ENCODE data around the gene HLA-DQB2. TPM values are rescaled to one million over a fixed set of nuclear protein-coding genes. Genes with fewer than 3 reads are reported as not detected.
"Not testable (repeated sequence)": the region's sequence is repeated elsewhere in the genome, so short reads cannot be mapped to it uniquely, and the experiment has no call there.

The HLA-DQB2 gene
- polyA plus RNA-seq, 1 experiment, result not detected

DNA sequence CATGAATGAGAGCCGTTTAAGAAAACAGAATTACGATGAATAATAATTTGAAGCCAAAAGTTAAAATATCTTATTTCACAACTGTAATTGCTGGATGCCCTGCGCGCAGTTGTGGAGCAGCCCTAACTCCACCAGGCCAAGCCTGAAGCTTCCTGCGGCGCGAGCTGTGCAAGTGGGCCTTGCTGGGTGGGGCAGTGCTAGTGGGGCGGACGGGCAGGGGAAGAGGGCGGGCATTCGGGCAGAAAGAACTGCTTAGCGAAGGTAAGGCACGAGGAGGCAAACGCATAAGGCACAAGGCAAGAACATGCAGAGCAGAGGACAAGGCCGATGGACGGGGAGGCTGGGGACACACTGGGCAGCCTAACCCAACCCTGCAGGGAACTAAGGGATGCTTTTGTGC is 2.3 kb downstream of the HLA-DQB2 start:
- no peak for DNase-seq (ENCODE audit: low read depth)
- CTCF ChIA-PET, result interaction anchor here (0.6 kb wide), 1 partner anchor 107 kb away, joined by 3 read pairs; no protein-coding TSS in a partner anchor

GRCh38 chr6:32759669-32760068 is 3.7 kb downstream of the HLA-DQB2 start:
- no peak overlapping the region for H3K4me3 ChIP-seq (ENCODE audit: low read depth, low read length)
- TF ChIP-seq, protein P1, sequence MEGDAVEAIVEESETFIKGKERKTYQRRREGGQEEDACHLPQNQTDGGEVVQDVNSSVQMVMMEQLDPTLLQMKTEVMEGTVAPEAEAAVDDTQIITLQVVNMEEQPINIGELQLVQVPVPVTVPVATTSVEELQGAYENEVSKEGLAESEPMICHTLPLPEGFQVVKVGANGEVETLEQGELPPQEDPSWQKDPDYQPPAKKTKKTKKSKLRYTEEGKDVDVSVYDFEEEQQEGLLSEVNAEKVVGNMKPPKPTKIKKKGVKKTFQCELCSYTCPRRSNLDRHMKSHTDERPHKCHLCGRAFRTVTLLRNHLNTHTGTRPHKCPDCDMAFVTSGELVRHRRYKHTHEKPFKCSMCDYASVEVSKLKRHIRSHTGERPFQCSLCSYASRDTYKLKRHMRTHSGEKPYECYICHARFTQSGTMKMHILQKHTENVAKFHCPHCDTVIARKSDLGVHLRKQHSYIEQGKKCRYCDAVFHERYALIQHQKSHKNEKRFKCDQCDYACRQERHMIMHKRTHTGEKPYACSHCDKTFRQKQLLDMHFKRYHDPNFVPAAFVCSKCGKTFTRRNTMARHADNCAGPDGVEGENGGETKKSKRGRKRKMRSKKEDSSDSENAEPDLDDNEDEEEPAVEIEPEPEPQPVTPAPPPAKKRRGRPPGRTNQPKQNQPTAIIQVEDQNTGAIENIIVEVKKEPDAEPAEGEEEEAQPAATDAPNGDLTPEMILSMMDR (IDR thresholded peaks at IDR 0.05; ENCODE audit: insufficient read depth, low read depth, low read length), result no peak
- DNase-seq (ENCODE audit: low read depth), result no peak
- ChIA-PET POLR2A (no interaction called here), CTCF (no interaction called here)
- no peaks in the 10 kb centered on the region for H3K36me3 ChIP-seq (ENCODE audit: control insufficient read depth, insufficient read depth, low read length)
- H3K27me3 ChIP-seq (ENCODE audit: control insufficient read depth, insufficient read depth, low read length), result peaks cover 1% of the 10 kb centered on the region

More for the DNA sequence above, 2.3 kb downstream of the HLA-DQB2 start:
- Histone ChIP-seq H3K36me3 (ENCODE audit: control insufficient read depth, insufficient read depth, low read length) (no peaks in the 10 kb centered on the region), H3K27me3 (ENCODE audit: control insufficient read depth, insufficient read depth, low read length) (no peaks in the 10 kb centered on the region; the same call in none of the 2 replicates), H3K4me3 (ENCODE audit: low read depth, low read length) (no peak overlapping the region)
- POLR2A ChIA-PET, result no interaction called here
- TF ChIP-seq, protein P1 (IDR thresholded peaks at IDR 0.05; ENCODE audit: insufficient read depth, low read depth, low read length), result no peak

GRCh38 chr6:32752580-32752979 is 10.8 kb downstream of the HLA-DQB2 start:
- H3K4me3 ChIP-seq (ENCODE audit: low read depth, low read length), result no peak overlapping the region
- peaks cover 2% of the 10 kb centered on the region; the same call in 1 of the 2 replicates for H3K27me3 ChIP-seq (ENCODE audit: control insufficient read depth, insufficient read depth, low read length)
- no peaks in the 10 kb centered on the region for H3K36me3 ChIP-seq (ENCODE audit: control insufficient read depth, insufficient read depth, low read length)
- DNase-seq (ENCODE audit: low read depth), result no peak
- TF ChIP-seq, protein P1 (IDR thresholded peaks at IDR 0.05; ENCODE audit: insufficient read depth, low read depth, low read length), result no peak
- CTCF ChIA-PET, result no interaction called here
- POLR2A ChIA-PET, result no interaction called here

GRCh38 chr6:32745649-32746048 is 17.7 kb downstream of the HLA-DQB2 start:
- DNase-seq (ENCODE audit: low read depth); H3K27me3 ChIP-seq (ENCODE audit: control insufficient read depth, insufficient read depth, low read length); H3K36me3 ChIP-seq (ENCODE audit: control insufficient read depth, insufficient read depth, low read length); POLR2A ChIA-PET; H3K4me3 ChIP-seq (ENCODE audit: low read depth, low read length): not testable (repeated sequence)
- CTCF ChIA-PET, result interaction anchor here (0.6 kb wide), 1 partner anchor 83 kb away, joined by 3 read pairs; no protein-coding TSS in a partner anchor

GRCh38 chr6:32744776-32745175 is 18.6 kb downstream of the HLA-DQB2 start:
- ChIA-PET CTCF (no interaction called here), POLR2A (no interaction called here)
- Histone ChIP-seq H3K36me3 (ENCODE audit: control insufficient read depth, insufficient read depth, low read length) (no peaks in the 10 kb centered on the region), H3K27me3 (ENCODE audit: control insufficient read depth, insufficient read depth, low read length) (no peaks in the 10 kb centered on the region), H3K4me3 (ENCODE audit: low read depth, low read length) (no peak overlapping the region)
- TF ChIP-seq, protein P1 (IDR thresholded peaks at IDR 0.05; ENCODE audit: insufficient read depth, low read depth, low read length), result no peak
- DNase-seq (ENCODE audit: low read depth), result no peak

- no peak overlapping the region for H3K4me3 ChIP-seq (ENCODE audit: low read depth, low read length)
- POLR2A ChIA-PET, result no interaction called here
- no peaks in the 10 kb centered on the region for H3K27me3 ChIP-seq (ENCODE audit: control insufficient read depth, insufficient read depth, low read length)
- CTCF ChIA-PET, result no interaction called here
- no peaks in the 10 kb centered on the region for H3K36me3 ChIP-seq (ENCODE audit: control insufficient read depth, insufficient read depth, low read length)
- no peak for DNase-seq (ENCODE audit: low read depth)
- TF ChIP-seq, protein P1 (IDR thresholded peaks at IDR 0.05; ENCODE audit: insufficient read depth, low read depth, low read length), result no peak
Observed at GRCh38 chr6:32742374-32742773, 21.0 kb downstream of the HLA-DQB2 start.
